ENCODE results near the gene DHFR2. TPM values are rescaled to one million over a fixed set of nuclear protein-coding genes. Genes with fewer than 3 reads are reported as not detected.

DHFR2 gene
- total and polyA plus RNA-seq, 9 of the 15 experiments (the other 6 are each of a cell fraction or from before 2014, with no cell fraction given), result 0.64 to 1.7 (median 1.4) TPM

- TF ChIP-seq, protein P1, sequence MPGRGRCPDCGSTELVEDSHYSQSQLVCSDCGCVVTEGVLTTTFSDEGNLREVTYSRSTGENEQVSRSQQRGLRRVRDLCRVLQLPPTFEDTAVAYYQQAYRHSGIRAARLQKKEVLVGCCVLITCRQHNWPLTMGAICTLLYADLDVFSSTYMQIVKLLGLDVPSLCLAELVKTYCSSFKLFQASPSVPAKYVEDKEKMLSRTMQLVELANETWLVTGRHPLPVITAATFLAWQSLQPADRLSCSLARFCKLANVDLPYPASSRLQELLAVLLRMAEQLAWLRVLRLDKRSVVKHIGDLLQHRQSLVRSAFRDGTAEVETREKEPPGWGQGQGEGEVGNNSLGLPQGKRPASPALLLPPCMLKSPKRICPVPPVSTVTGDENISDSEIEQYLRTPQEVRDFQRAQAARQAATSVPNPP (IDR thresholded peaks at IDR 0.05; ENCODE audit: borderline replicate concordance, insufficient read depth, insufficient read length), result no peak
- TF ChIP-seq PRPF4 (IDR thresholded peaks at IDR 0.05; ENCODE audit: insufficient read depth, low read depth, low read length, poor library complexity, severe bottlenecking) (no peak), ZKSCAN8 (CRISPR knock-in tag; IDR thresholded peaks at IDR 0.05) (no peak), SP1 (CRISPR knock-in tag; IDR thresholded peaks at IDR 0.05) (no peak), TCF15 (CRISPR knock-in tag; IDR thresholded peaks at IDR 0.05) (no peak), ESRRA (IDR thresholded peaks at IDR 0.05; ENCODE audit: borderline replicate concordance, low read depth) (no peak), SREBF2 (CRISPR knock-in tag; IDR thresholded peaks at IDR 0.05) (no peak), ZNF316 (IDR thresholded peaks at IDR 0.05) (peak; percentile 95), SOX6 (IDR thresholded peaks at IDR 0.05) (no peak), ASH1L (IDR thresholded peaks at IDR 0.05; ENCODE audit: borderline replicate concordance, low read depth, partially characterized antibody) (no peak), NONO (IDR thresholded peaks at IDR 0.05; ENCODE audit: low read depth in 2 of 2, low read length in 1 of 2) (no peak), CHD4 (IDR thresholded peaks at IDR 0.05; ENCODE audit: insufficient read depth, insufficient replicate concordance, low read depth, low read length, poor library complexity, severe bottlenecking) (no peak), JUNB (CRISPR knock-in tag; conservative IDR thresholded peaks at IDR 0.05) (no peak), RCOR1 (IDR thresholded peaks at IDR 0.05; ENCODE audit: borderline replicate concordance in 1 of 2, low read depth in 2 of 2, low read length in 2 of 2) (peak in 1 of 2 experiments; percentile 58; a peak in 1 of 4 replicates), KDM1A (IDR thresholded peaks at IDR 0.05) (peak; percentile 89 to 91), ZNF174 (CRISPR knock-in tag; IDR thresholded peaks at IDR 0.05) (no peak), BRD9 (IDR thresholded peaks at IDR 0.05; ENCODE audit: low read depth, partially characterized antibody) (no peak), SMARCC2 (IDR thresholded peaks at IDR 0.05; ENCODE audit: low read depth) (no peak), MLLT1 (IDR thresholded peaks at IDR 0.05) (no peak), KLF16 (IDR thresholded peaks at IDR 0.05) (no peak), ERF (CRISPR knock-in tag; IDR thresholded peaks at IDR 0.05) (no peak)
- TF ChIP-seq, protein P2, sequence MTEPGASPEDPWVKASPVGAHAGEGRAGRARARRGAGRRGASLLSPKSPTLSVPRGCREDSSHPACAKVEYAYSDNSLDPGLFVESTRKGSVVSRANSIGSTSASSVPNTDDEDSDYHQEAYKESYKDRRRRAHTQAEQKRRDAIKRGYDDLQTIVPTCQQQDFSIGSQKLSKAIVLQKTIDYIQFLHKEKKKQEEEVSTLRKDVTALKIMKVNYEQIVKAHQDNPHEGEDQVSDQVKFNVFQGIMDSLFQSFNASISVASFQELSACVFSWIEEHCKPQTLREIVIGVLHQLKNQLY (CRISPR knock-in tag; conservative IDR thresholded peaks at IDR 0.05), result no peak
- TF ChIP-seq, protein P3, sequence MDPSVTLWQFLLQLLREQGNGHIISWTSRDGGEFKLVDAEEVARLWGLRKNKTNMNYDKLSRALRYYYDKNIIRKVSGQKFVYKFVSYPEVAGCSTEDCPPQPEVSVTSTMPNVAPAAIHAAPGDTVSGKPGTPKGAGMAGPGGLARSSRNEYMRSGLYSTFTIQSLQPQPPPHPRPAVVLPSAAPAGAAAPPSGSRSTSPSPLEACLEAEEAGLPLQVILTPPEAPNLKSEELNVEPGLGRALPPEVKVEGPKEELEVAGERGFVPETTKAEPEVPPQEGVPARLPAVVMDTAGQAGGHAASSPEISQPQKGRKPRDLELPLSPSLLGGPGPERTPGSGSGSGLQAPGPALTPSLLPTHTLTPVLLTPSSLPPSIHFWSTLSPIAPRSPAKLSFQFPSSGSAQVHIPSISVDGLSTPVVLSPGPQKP (CRISPR knock-in tag; IDR thresholded peaks at IDR 0.05), result no peak
These were observed 1.6 kb upstream of the DHFR2 start (continued) for GRCh38 chr3:94064243-94064860.

Measured in K562 (cell line).